NCI-H146 treated with DMSO at 0.1 percent for 48 hours (cell line): ENCODE data around the gene PLCB3.
"Not testable (repeated sequence)": the region's sequence is repeated elsewhere in the genome, so short reads cannot be mapped to it uniquely, and the experiment has no call there.

Experiments used
- DNase-seq: peaks from one replicate; lab custom pipeline; 2025; ENCODE audit not compliant: unreplicated experiment; lab: John Stamatoyannopoulos, UW

PLCB3 gene

DNA sequence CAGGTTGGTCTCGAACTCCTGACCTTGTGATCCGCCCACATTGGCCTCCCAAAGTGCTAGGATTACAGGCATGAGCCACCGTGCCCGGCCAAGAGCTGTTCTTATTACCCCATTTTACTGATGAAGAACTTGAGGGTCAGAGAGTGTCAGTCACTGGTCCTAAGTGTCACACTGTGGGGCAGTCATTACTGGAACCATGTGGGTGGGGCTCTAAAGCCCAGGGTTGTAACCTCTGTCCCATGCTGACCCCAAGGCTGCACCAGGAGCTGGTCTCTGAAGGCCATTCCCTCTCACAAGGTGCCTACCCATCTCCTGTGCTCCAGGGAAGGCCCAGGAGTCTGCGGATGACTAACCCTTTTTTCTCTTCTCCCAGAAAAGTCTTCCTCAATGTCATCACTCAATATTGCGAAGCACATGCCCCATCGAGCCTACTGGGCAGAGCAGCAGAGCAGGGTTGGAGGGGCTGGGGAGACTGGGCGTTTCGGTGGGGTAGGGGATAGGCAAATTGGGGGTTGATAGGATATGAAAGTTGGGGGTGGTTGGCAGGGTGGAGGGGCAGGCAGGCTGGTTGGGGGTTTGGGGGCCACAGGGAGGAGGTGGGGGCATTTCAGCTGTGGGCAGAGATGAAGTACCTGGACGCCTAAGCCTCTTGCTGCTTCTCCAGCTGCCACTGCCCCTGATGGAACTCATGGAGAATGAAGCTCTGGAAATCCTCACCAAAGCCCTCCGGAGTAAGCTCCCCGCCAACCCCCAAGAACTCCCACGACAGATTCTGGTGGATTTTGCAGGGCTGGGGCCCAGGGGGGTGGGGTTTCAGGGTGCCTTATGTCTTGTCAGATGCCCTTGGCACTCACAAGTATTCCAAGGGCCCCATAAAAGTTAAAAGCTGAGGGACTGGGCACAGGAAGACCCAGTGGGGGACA, 52.0 kb downstream of the PLCB3 start:
- DNase-seq: no peak

DNA sequence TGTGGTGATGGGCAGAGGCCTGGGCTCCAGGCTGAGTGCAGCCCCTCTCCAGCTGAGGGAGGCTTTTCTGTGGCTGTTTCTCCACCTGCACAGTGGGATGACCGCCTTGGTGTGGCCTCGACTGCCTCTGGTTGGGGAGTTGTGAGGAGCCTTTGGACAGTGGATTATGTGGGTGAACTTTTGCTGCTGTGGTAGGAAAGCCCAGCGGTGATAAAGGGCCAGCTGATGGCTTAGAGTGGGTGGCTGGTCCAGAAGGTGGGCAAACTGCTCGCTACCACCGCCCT, 52.6 kb downstream of the PLCB3 start:
- no peak for DNase-seq

DNA sequence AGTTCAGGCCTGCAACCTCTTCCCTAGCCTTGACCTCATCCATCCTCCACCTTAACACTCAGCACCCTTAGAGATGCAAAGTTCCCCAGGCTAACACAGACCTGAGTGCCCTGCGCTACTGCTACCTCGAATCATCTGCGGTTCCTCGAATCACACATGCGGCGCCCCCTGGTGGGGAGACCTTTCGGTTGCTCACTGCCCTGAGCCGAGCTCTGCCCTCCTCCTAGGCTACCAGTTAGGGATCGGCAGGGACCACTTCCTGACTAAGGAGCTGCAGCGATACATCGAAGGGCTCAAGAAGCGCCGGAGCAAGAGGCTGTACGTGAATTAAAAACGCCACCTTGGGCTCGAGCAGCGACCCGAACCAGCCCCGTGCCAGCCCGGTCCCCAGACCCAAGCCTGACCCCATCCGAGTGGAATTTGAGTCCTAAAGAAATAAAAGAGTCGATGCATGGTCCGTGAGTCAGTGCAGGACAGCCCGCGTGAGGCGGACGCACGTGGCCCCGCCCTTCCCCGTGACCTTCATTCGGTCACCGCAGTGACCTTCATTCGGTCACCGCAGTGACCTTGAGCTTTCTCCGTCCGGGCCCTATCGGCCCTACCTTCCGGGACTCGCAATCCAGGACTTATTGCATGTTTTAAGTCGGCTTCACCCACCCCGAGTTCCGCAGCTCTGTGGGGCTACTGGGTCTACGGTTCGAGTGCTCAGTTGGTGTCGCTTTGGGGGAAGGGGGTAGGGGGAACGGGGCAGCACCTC, 53.2 kb downstream of the PLCB3 start:
- DNase-seq: peak; percentile 80

DNA sequence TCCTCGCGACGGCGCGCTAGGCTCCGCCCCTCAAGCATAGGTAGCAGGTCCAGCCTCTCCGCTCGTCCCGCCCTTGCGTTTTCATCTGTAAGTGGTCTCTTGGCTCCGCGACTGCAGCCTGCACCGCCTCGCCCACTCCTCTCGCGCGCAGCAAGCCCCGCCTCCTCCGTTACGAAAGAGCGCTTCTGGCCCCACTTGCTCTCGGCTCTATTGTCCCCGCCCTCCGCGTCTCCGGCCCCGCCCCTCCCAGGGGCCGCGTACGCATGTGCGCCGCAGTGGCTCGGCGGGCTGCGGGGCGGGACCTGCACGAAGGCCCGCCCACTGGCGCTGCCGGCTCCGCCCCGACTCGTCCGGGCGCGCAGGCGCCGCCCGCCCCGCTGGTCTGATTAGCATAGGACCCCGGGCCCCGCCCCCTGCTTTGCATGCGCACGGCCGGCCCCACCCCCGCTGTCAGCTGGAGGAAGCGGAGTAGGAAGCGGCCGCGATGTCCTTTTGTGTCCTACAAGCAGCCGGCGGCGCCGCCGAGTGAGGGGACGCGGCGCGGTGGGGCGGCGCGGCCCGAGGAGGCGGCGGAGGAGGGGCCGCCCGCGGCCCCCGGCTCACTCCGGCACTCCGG, 53.9 kb downstream of the PLCB3 start, which contains the start of gene ESRRA:
TSS of gene ESRRA (plus strand) at position 450 of the 616 bp plus-strand sequence. CDS start 1,656 bp downstream, outside the sequence.
- peak; percentile 98 for DNase-seq

DNA sequence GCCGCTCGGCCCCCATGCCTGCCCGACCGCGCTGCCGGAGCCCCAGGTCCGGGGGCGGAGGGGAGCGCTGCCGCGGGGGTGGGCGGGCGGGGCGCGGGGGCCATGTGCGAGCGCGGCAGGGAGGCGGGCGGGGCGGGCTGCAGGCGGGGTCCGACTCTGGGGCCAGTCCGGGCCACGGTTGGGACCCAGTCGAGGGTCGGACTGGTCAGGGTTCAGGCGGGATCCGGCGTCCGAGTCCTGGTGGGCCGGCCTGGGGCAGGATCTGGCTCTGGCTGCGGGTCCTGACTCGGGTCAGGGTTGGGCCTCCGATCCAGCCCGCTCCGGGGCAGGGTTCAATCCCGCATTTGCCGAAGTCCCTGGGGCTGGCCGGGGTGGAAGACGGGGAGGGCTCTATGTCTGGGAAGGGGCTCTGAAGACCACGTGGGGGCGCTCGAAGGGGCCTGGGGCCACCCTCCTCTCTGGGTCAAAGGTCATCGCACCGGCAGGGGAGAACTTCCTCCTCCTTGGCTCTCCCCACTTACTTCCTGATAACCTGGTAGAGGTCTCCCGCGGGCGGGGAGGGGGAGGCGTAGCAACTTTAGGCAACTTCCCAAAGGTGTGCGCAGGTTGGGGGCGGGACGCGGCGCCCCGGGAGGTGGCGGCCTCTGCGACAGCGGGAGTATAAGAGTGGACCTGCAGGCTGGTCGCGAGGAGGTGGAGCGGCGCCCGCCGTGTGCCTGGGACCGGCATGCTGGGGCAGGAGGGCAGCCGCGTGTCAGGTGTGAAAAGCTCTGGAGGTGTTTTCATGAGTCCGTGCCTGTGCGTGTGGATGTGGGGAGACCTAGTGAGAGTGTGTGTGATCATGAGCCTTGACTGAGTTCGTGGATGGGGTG, 54.6 kb downstream of the PLCB3 start:
- peak; percentile 41 for DNase-seq

DNA sequence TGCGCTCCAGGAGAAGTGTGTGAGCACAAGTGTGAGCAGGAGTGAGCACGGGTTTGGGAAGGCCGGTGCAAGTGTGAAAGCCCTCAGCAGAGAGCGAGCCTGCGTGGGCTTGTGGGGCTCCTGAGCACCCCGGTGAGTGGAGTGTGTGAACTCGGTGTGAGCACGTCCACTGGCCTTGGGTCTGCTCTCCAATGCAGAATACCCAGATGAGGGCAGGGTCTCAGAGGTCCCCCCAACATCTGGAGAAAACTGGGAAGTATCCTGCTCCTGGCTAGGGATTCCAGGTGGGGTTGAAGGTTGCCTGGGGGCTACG, 55.2 kb downstream of the PLCB3 start:
- DNase-seq: no peak

DNA sequence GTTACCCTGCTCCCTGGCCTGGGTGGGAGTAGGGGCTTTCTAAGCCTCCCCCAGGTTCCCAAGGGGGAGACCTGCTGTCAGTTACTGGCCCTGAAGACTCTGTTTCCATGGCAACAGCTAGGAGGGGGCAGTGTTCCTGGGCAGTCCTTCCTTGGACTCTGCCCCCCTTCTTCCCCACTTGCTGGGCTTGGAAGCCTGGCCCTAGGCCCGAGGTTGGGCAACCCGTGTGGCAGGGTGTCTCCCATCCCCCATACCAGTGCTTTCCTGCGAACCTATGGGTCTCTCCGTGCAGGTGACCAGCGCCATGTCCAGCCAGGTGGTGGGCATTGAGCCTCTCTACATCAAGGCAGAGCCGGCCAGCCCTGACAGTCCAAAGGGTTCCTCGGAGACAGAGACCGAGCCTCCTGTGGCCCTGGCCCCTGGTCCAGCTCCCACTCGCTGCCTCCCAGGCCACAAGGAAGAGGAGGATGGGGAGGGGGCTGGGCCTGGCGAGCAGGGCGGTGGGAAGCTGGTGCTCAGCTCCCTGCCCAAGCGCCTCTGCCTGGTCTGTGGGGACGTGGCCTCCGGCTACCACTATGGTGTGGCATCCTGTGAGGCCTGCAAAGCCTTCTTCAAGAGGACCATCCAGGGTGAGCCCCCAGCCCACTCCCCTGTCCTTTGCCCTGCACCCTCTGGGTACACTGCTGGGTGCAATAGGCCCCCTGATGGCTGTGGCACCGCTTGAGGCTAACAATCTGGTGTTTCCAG, 55.7 kb downstream of the PLCB3 start:
- no peak for DNase-seq

DNA sequence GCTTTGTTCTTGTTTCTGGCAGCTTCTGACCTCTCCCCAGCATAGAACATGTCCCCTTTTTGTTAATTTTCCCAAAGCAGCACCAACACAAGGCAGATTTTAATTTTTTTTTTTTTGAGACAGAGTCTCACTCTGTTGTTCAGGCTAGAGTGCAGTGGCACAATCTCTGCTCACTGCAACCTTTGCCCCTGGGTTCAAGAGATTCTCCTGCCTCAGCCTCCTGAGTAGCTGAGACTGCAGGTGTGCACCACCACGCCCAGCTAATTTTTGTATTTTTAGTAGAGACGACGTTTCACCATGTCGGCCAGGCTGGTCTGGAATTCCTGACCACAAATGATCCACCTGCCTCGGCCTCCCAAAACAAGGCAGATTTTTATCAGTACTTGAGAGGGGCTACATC, 56.5 kb downstream of the PLCB3 start:
- DNase-seq: not testable (repeated sequence)

DNA sequence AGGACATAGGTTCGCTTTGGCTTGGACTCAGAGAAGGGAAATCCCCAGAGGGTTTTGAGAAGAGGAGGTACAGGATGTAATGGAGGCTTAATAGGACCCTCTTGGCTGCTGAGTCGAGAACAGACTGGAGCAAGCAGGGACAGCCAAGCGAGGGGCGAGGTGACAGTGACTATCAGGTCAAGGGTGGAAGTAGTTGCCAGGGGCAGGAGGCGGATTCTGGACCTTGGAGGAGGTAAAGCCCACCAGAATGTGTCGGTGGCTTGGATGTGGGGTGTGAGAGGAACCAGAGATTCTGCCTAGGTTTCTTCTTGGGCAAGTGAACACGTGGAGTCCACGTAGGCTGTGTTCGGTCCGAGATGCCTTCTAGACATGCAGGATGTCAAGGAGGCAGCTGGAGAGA, 61.6 kb downstream of the PLCB3 start:
- DNase-seq: no peak

DNA sequence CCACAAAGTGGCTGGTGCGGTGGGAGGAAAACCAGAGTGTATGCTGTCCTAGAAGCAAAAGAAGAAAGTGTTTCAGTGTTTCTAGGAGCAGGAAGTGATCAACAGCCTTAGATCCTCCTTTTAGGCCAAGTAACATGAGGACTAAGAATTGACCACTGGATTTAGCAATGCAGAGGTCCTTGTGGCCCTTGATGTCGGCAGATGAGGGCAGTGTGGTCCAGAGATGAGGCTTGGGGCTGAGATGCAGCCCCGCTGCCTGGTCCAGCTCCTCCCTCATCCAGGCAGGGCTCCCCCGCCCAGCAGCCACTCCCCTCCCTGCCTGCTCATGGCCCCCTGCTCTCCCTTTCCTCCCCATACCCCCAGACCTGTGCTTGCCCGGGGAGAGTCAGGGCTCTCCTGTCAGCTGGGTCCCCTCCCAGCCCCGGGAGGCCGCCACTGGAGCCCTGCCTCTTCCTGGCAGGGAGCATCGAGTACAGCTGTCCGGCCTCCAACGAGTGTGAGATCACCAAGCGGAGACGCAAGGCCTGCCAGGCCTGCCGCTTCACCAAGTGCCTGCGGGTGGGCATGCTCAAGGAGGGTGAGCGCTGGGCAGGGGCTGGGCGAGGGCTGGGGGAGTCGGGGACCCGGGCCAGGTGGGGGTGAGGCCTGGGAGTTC, 62.3 kb downstream of the PLCB3 start:
- no peak for DNase-seq

DNA sequence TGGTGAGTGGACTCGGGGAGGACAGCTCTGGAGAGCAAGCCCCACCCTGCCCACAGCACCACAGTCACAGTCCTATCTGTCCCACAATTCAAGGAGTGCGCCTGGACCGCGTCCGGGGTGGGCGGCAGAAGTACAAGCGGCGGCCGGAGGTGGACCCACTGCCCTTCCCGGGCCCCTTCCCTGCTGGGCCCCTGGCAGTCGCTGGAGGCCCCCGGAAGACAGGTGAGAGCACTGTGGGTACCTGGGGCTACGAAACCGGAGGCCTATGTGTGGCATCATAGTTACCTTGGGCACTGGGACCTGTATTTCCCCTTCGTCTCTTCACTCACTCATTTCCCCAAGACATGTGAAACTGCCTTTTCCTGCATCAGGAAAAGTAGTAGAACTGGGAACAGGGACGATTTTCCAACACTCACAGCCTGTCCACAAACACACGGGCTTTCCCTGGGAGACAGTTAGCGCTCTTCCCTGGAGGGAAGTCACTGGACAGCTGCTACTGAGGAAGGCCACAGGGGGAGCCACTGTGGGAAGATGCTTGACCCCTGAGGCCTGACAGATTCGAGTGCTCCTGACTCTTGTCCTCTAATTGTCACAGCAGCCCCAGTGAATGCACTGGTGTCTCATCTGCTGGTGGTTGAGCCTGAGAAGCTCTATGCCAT, 62.9 kb downstream of the PLCB3 start:
- DNase-seq: no peak

DNA sequence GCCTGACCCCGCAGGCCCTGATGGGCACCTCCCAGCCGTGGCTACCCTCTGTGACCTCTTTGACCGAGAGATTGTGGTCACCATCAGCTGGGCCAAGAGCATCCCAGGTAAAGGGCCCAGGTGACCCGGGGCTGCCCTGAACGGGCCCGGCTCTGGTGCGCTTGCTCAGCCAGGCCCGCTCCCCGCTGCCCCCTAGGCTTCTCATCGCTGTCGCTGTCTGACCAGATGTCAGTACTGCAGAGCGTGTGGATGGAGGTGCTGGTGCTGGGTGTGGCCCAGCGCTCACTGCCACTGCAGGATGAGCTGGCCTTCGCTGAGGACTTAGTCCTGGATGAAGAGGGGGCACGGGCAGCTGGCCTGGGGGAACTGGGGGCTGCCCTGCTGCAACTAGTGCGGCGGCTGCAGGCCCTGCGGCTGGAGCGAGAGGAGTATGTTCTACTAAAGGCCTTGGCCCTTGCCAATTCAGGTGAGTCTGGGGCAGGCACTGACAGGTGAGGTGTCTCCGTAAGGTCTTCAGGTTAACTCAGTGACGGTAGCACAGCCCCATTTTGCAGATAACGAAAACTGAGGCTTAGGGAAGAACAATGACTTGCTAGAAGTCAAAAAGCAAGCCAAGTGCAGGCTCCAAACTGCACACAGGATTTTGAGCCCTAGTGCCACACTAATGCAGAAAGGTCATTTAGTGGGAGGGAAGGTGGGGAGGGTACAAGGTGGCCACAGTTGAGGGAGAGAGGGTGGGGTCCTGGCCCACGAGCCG, 63.7 kb downstream of the PLCB3 start:
- no peak for DNase-seq

DNA sequence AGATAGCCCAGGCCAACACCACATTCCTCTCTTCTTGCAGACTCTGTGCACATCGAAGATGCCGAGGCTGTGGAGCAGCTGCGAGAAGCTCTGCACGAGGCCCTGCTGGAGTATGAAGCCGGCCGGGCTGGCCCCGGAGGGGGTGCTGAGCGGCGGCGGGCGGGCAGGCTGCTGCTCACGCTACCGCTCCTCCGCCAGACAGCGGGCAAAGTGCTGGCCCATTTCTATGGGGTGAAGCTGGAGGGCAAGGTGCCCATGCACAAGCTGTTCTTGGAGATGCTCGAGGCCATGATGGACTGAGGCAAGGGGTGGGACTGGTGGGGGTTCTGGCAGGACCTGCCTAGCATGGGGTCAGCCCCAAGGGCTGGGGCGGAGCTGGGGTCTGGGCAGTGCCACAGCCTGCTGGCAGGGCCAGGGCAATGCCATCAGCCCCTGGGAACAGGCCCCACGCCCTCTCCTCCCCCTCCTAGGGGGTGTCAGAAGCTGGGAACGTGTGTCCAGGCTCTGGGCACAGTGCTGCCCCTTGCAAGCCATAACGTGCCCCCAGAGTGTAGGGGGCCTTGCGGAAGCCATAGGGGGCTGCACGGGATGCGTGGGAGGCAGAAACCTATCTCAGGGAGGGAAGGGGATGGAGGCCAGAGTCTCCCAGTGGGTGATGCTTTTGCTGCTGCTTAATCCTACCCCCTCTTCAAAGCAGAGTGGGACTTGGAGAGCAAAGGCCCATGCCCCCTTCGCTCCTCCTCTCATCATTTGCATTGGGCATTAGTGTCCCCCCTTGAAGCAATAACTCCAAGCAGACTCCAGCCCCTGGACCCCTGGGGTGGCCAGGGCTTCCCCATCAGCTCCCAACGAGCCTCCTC, 64.6 kb downstream of the PLCB3 start:
- not testable (repeated sequence) for DNase-seq

DNA sequence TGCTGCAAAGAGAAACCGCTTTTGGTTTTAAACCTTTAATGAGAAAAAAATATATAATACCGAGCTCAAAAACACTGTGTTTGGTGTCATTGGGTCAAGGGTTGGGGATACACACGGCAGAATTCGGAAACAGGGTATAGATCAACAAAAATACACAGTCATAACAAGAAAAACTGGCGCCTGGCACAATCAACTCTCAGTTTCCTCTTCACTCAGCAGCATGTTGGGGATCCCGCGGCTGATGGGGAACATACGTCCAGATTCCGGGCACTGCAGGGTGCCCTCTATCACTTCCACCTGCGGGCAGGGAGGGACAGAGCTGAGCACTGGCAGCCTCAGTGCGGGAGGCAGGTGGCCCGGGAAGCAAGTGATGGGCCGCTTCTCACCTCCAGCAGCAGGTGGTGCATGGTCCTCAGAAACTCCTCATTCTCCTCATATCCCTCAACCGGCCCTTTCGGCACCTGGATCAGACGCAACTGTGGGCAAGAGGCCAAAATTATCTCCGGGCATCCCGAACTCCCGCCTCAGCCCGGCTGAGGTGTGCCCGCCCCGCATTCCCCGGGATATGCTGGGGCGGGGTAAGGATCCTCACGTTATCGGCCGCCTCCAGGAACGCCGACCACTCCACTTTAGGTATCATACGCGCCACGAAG, 65.5 kb downstream of the PLCB3 start:
- no peak for DNase-seq

DNA sequence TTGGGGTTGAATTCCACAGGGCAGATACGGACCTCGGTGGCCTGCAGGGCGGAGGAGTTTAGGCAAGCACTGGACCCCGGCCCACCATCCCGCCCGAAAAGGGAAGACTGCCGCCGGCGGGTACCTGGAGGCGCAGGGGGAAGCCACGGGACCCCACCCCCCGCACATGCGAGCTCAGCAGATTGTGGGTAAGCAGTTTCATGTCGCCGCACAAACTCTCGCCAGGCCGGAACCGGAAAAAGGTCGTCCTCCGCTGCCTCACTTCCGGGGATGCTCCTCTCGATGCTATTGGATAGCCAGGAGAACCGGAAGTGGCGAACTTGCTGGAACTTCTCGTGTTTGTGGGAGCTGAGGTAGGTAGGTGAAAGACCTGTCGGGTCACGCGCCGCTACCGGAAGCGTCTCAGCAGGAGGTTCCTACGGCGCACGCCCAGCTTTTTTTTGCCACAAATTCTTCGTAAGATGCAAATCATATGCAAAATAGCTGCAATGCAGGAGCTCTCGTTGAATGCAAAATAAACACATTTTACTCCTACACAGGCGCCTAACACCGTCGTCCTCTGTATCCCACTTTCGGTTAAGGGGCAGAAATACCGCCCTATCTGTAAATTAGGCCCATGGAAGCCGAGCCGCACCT, 66.1 kb downstream of the PLCB3 start, which contains the start of gene TRMT112:
TSS of gene TRMT112 (minus strand) at position 235 of the 636 bp plus-strand sequence. CDS start at position 202, 33 bp downstream.
- DNase-seq: peak; percentile 92

DNA sequence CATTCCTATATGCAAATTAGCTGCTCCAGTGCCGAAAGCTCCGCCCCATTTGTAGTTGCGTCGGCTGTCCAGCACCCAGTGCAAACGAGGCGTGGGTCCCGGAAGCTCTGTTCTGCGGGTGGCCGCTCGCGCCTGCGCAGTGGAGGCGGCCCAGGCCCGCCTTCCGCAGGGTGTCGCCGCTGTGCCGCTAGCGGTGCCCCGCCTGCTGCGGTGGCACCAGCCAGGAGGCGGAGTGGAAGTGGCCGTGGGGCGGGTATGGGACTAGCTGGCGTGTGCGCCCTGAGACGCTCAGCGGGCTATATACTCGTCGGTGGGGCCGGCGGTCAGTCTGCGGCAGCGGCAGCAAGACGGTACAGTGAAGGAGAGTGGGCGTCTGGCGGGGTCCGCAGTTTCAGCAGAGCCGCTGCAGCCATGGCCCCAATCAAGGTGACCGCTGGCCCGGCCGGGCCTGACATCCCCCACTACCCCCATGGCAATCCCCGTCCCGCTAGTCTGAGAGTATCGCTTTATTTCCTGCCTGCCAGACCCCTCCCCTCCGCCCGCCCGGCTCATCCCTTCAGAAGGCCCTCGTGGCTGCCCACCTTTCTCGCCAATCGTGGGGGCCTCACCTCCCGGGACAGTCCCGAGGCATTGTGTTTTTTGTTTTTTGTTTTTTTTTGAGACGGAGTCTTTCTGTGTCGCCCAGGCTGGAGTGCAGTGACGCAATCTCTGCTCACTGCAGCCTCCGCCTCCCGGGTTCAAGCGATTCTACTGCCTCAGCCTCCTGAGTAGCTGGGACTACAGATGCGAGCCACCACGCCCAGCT, 66.8 kb downstream of the PLCB3 start, which contains the start of gene PRDX5:
TSS of gene PRDX5 (plus strand) at position 161 of the 805 bp plus-strand sequence. CDS start at position 256, 95 bp downstream.
- peak; percentile 90 for DNase-seq
